ENCODE results near the gene CALML4. TPM values are rescaled to one million over a fixed set of nuclear protein-coding genes. Genes with fewer than 3 reads are reported as not detected.

The CALML4 gene, protein sequence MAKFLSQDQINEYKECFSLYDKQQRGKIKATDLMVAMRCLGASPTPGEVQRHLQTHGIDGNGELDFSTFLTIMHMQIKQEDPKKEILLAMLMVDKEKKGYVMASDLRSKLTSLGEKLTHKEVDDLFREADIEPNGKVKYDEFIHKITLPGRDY
- 10 to 100 TPM; 16.8 to 77.8 (median 48.9) TPM for total RNA-seq

DNA sequence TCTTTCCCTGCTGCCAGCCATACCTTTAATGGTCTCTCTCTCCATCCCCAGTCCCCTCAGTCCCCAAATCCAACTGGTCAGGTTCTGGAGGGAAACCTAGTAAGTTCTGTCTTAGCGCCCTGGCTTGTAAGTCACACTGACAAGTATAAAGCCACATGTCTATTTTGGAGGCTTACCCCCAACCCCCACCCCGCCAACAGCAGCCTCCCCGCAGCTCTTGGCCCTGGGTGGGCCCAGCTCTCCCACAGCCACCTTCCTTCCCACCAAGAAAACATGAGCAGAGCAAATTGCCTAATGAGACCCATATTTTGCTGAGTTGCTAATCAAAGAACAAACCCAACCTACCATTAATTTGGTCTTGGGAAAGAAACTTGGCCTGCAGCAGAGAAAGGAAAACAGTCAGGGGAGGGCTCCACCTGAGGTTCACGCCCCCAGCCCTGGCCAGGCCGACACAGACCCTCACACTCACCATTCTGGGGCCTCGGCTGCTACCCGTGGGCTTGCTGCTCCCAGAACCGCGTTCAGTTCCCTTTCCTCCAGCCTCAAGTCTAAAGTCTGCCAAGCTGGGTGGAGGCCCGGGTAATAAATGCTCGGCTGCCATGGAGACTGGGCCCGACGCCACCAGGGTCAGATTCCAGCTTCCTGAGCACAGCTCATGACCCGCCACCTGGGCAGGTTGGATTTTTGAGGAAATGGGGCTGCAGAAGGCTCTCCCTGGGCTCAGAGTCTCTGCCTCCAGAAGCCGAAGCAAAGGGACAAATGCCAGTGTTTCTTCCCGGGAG lies at the start of gene CALML4:
Gene CALML4 (minus strand): TSS at position 557 of the 782 bp plus-strand sequence. CDS start 85 bp downstream, at position 472.
- H3K27me3 ChIP-seq = no peaks in the 10 kb centered on the region
- peak within 1 kb of the TSS; percentile 10 to 47 for H3K4me3 ChIP-seq
- H3K27ac ChIP-seq = peak within 1 kb of the TSS in 3 of 4 donors; percentile 30 to 72 (median 63)
- WGBS, 2 donors (ENCODE audit: low coverage in 1 of 2) = 25% methylated on average over 7 of the region's 16 CpGs; no CpG with 5 or more reads in 1 of the 2 donors
- peaks cover 0 to 55% (median 32%) of the 10 kb centered on the region in 3 donors for H3K4me1 ChIP-seq
- no peaks in the 10 kb centered on the region for H3K9me3 ChIP-seq
- H3K36me3 ChIP-seq = peaks cover 0 to 6% of the 10 kb centered on the region in 2 donors
- ATAC-seq = peak; percentile 74
- TF ChIP-seq POLR2A (IDR thresholded peaks at IDR 0.05) (no peak), EP300 (IDR thresholded peaks at IDR 0.05) (no peak), POLR2AphosphoS5 (IDR thresholded peaks at IDR 0.05) (no peak)
- TF ChIP-seq, protein P1, sequence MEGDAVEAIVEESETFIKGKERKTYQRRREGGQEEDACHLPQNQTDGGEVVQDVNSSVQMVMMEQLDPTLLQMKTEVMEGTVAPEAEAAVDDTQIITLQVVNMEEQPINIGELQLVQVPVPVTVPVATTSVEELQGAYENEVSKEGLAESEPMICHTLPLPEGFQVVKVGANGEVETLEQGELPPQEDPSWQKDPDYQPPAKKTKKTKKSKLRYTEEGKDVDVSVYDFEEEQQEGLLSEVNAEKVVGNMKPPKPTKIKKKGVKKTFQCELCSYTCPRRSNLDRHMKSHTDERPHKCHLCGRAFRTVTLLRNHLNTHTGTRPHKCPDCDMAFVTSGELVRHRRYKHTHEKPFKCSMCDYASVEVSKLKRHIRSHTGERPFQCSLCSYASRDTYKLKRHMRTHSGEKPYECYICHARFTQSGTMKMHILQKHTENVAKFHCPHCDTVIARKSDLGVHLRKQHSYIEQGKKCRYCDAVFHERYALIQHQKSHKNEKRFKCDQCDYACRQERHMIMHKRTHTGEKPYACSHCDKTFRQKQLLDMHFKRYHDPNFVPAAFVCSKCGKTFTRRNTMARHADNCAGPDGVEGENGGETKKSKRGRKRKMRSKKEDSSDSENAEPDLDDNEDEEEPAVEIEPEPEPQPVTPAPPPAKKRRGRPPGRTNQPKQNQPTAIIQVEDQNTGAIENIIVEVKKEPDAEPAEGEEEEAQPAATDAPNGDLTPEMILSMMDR (IDR thresholded peaks at IDR 0.05) = no peak

DNA sequence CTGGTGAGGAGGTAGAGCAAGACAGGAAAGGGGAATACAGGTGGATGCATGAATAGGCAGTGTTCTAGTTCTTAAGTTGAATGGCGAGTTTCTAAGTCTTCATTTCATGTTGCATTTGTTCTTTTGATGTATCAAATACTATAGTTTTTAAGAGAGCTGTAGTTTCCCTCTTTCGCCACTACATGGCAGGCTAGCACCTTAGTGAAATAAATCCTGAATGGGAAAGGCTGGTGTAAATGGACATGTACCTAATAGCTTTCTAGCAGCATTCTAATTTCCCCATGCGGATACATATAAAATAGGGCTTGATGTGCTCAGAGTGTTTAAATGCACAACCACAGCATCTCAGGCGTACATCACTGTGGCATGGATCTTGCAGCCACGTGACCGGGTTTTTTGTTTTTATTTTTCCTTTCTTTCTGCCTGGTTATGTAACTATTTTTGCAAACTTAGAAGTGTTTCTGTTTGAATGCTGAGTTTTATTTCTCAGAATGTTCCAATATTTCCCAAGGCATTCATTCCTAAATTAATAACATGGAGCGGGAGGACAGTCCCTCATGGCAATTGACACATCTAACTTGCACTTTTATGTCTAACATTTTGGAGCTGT lies 47.9 kb upstream of the CALML4 start:
- H3K9me3 ChIP-seq = no peaks in the 10 kb centered on the region
- H3K36me3 ChIP-seq = no peaks in the 10 kb centered on the region
- H3K27me3 ChIP-seq = no peaks in the 10 kb centered on the region
- peak; percentile 20 for ATAC-seq
- peaks cover 0 to 23% (median 3%) of the 10 kb centered on the region in 3 donors for H3K4me1 ChIP-seq
- H3K4me3 ChIP-seq = no peak overlapping the region
- TF ChIP-seq, protein P1 (IDR thresholded peaks at IDR 0.05) = peak; percentile 82 to 89 (median 86)
- TF ChIP-seq POLR2A (IDR thresholded peaks at IDR 0.05) = no peak
- H3K27ac ChIP-seq = no peak overlapping the region
- WGBS, 2 donors (ENCODE audit: low coverage in 1 of 2) = 13 to 24% methylated on average over 6 to 7 of the region's 7 CpGs

DNA sequence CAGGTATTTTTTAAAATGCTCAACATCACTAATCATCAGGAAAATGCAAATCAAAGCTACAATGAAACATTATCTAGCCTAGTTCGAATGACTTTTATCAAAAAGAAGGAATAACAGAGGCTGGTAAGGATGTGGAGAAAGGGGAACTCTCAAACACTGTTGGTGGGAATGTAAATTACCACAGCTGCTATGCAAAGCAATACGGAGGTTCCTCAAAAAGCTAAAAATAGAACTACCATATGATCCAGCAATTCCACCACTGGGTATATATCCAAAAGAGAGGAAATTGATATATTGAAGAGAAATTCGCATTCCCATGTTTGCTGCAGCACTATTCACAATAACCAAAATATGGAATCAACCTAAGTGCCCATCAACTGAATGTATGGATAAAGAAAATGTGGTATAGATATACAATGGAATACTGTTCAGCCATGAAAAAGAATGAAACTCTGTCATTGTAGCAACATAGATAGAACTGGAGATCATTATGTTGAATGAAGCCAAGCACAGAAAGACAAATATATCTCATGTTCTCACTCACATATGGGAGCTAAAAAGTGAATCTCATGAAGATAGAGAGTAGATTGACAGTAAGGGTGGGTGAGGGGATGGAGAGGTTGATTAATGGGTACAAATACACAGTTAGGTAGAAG lies 44.1 kb upstream of the CALML4 start:
- no peak overlapping the region for H3K4me3 ChIP-seq
- peaks cover 0 to 5% (median 0%) of the 10 kb centered on the region in 3 donors for H3K4me1 ChIP-seq
- 51 to 72% methylated on average over 3 of the region's 3 CpGs for WGBS, 2 donors (ENCODE audit: low coverage in 1 of 2)
- TF ChIP-seq POLR2A (IDR thresholded peaks at IDR 0.05) (no peak), EP300 (IDR thresholded peaks at IDR 0.05) (no peak), POLR2AphosphoS5 (IDR thresholded peaks at IDR 0.05) (no peak)
- TF ChIP-seq, protein P1 (IDR thresholded peaks at IDR 0.05) = no peak
- H3K36me3 ChIP-seq = no peaks in the 10 kb centered on the region
- H3K27me3 ChIP-seq = no peaks in the 10 kb centered on the region
- ATAC-seq = no peak
- H3K9me3 ChIP-seq = peaks cover 0 to 11% (median 0%) of the 10 kb centered on the region in 3 donors
- no peak overlapping the region for H3K27ac ChIP-seq

DNA sequence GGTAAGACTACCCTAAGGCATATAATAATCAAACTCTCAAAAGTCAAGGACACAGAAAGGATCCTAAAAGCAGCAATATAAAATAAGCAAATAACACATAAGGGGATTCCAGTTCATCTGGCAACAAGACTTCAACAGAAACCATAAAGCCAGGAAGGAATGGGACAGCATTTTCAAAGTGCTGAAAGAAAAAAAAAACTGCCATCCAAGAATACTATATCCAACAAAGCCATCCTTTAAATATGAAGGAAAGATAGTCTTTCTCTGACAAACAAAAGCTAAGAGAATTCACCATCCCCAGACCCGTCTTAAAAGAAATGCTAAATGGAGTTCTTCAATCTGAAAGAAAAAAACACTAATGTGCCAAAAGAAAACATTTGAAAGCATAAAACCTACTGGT lies 39.1 kb upstream of the CALML4 start:
- Histone ChIP-seq H3K27ac (no peak overlapping the region), H3K4me1 (no peaks in the 10 kb centered on the region), H3K9me3 (peaks cover 0 to 22% (median 0%) of the 10 kb centered on the region in 3 donors), H3K36me3 (no peaks in the 10 kb centered on the region), H3K27me3 (no peaks in the 10 kb centered on the region), H3K4me3 (no peak overlapping the region)
- no peak for TF ChIP-seq EP300 (IDR thresholded peaks at IDR 0.05)
- TF ChIP-seq, protein P1 (IDR thresholded peaks at IDR 0.05) = no peak
- ATAC-seq = no peak
- 100% methylated on average over 1 of the region's 1 CpG for WGBS, 2 donors (ENCODE audit: low coverage in 1 of 2)

All from gastroesophageal sphincter (tissue), 4 donors.